ENCODE results near the gene ENDOV. TPM values are rescaled to one million over a fixed set of nuclear protein-coding genes. Genes with fewer than 3 reads are reported as not detected.

The ENDOV gene
- total and polyA plus RNA-seq, 2 of the 13 experiments (the other 11 are each of a cell fraction or from before 2014, with no cell fraction given), result 15.1 to 17.1 TPM

GRCh38 chr17:80466188-80466705 is 51.3 kb downstream of the ENDOV start:
- CTCF ChIA-PET (ENCODE audit: low intra/inter-chr PET ratio, low total read pairs), result no interaction called here
- no peak overlapping the region for H3K9ac ChIP-seq (ENCODE audit: insufficient read depth, low read depth, low read length)
- no peaks in the 10 kb centered on the region for H3K9me3 ChIP-seq (ENCODE audit: low read length)
- H4K20me1 ChIP-seq (ENCODE audit: insufficient read depth, low read length), result no peaks in the 10 kb centered on the region; the same call in 1 of the 2 replicates
- no TSS peak for BruUV-seq (replicated peaks)
- no peak overlapping the region for H2AFZ ChIP-seq (ENCODE audit: low read length)
- ATAC-seq (no peak), DNase-seq (ENCODE audit: low spot score) (no peak), FAIRE-seq (no peak)
- H3K4me3 ChIP-seq (replicated peaks in 1 of 3; ENCODE audit: insufficient read depth in 1 of 3, low read depth in 2 of 3, low read length in 3 of 3), result no peak overlapping the region
- POLR2A ChIA-PET, result no interaction called here
- no peaks in the 10 kb centered on the region for H3K4me1 ChIP-seq (ENCODE audit: insufficient read depth, low read length)
- no peak overlapping the region for H3K27ac ChIP-seq (ENCODE audit: extremely low read length, insufficient read depth, low read length)
- no peak for TF ChIP-seq HNF4G (IDR thresholded peaks at IDR 0.05; ENCODE audit: borderline replicate concordance, low read depth, low read length)
- TF ChIP-seq HNF4G (CRISPR knock-in tag; IDR thresholded peaks at IDR 0.05; ENCODE audit: borderline replicate concordance, low read depth), result no peak
- no peak for TF ChIP-seq PRMT3 (CRISPR knock-in tag; IDR thresholded peaks at IDR 0.05; ENCODE audit: borderline replicate concordance, low read depth)
- no peak for TF ChIP-seq SALL2 (CRISPR knock-in tag; IDR thresholded peaks at IDR 0.05)
- no peak for TF ChIP-seq HOXD1 (CRISPR knock-in tag; IDR thresholded peaks at IDR 0.05)
- TF ChIP-seq ZNF619 (CRISPR knock-in tag; IDR thresholded peaks at IDR 0.05), result no peak
- TF ChIP-seq SIX4 (CRISPR knock-in tag; IDR thresholded peaks at IDR 0.05), result no peak
- TF ChIP-seq JUNB (CRISPR knock-in tag; IDR thresholded peaks at IDR 0.05; ENCODE audit: borderline replicate concordance), result no peak
- TF ChIP-seq MAFF (IDR thresholded peaks at IDR 0.05; ENCODE audit: low read depth, low read length), result no peak
- no peak for TF ChIP-seq SP5 (CRISPR knock-in tag; IDR thresholded peaks at IDR 0.05; ENCODE audit: borderline replicate concordance, low read depth)
- TF ChIP-seq MAFK (conservative IDR thresholded peaks at IDR 0.05 in 1 of 2, IDR thresholded peaks at IDR 0.05 in 1 of 2; ENCODE audit: low read length in 2 of 2), result no peak
- TF ChIP-seq GATA4 (IDR thresholded peaks at IDR 0.05; ENCODE audit: borderline replicate concordance, low read depth), result no peak
- TF ChIP-seq RXRB (CRISPR knock-in tag; IDR thresholded peaks at IDR 0.05; ENCODE audit: borderline replicate concordance), result no peak
- H3K79me2 ChIP-seq (ENCODE audit: insufficient read depth, low read length), result no peaks in the 10 kb centered on the region
- in situ Hi-C loops (cut with HindIII; ENCODE audit: extremely low pct_ligation_motif_present, low pct_unique_long_range_greater_than_20kb) (no loop called here), intact Hi-C loops (cut with micrococcal nuclease; ENCODE audit: unreplicated experiment) (no loop called here)
- no peaks in the 10 kb centered on the region for H3K36me3 ChIP-seq (replicated peaks in 1 of 2; ENCODE audit: control insufficient read depth in 1 of 2, insufficient read depth in 2 of 2, low read length in 2 of 2)
- 21% methylated on average over 13 of the region's 15 CpGs for WGBS (ENCODE audit: low lambda C conversion rate)
- H3K27me3 ChIP-seq (ENCODE audit: control insufficient read depth in 1 of 2, insufficient read depth in 2 of 2, low read length in 2 of 2), result peaks cover 29 to 91% of the 10 kb centered on the region in 2 experiments
- H3K4me2 ChIP-seq (ENCODE audit: low read depth, low read length), result no peak overlapping the region
